ENCODE results near the gene RAMAC.
"Not testable (repeated sequence)": the region's sequence is repeated elsewhere in the genome, so short reads cannot be mapped to it uniquely, and the experiment has no call there.

Gene RAMAC

GRCh38 chr15:82969353-82969752 lies 16.7 kb upstream of the RAMAC start:
- no peak for DNase-seq

GRCh38 chr15:82970078-82970686 lies 15.8 kb upstream of the RAMAC start:
- no peak for DNase-seq

DNA sequence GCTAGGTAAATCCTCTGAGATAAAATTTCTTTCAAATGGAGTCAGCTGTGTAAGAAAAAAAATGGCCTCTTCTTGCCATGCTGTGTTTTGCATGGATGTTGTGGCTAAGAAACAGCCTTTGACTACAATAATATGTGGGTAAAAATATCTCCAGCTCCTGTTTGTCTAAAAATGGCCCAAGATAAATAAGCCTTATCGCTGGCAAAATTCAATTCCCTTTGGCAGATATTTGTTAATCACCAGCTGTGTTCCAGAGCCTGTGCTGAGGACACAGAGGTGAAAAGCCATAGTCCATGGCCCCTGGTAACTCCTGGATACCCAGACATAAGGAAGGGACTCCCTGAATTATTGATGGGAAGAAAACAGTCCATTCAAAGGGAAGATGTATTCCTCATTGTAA lies 15.3 kb upstream of the RAMAC start:
- no peak for DNase-seq

DNA sequence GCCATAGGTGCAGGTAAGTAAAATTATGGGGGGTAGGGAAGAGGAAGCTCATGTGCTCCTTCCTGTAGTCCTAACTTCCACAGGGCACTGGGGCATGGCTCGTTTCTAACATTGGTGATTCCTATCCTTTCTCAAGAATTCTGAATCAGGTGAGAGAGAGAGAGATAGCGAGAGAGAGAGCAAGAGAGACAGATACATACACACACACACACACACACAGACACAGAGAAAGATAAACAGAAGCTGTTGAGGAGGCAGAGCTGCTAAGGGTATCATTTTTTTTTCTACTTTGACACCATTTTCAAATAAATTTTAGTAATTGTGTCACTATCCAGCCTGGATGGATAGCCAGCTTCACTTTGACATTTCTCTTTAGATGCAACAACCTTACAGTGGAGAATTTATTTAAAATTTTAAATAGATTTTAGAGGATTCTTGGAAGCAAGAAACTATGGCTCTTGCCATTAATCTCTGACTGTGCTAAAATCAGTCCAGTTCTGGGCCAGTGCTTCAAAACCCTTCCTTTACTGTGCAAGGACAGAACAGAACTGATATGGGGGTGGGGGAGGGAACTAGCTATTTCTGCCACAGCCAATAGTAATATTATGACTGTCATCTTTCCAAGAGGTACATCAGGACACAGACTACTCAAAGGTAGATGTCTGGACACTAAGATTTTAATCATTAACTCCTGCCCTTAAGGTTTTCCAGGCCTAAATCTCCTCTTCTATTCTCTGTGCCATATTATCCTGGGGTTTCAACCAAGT lies 14.6 kb upstream of the RAMAC start:
- DNase-seq = no peak

DNA sequence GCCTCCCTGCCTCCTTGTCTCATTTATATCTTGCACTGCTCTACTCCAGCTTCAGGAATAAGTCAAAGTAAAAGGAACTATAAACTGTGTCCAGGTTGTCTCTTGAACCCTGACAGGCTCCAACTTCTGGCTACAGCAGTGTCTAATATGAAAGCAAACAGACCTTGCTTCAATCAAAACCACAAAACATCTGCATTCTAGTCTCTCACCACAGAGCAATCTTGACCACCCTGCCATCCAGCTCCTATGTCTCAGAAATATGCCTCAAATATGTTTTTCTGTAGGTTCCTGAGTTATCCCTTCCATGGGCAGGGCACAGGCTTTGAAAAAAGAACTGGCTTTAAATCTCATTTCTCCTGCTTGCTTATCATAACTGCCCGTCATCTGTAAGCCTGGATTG lies 13.0 kb upstream of the RAMAC start:
- DNase-seq = no peak

DNA sequence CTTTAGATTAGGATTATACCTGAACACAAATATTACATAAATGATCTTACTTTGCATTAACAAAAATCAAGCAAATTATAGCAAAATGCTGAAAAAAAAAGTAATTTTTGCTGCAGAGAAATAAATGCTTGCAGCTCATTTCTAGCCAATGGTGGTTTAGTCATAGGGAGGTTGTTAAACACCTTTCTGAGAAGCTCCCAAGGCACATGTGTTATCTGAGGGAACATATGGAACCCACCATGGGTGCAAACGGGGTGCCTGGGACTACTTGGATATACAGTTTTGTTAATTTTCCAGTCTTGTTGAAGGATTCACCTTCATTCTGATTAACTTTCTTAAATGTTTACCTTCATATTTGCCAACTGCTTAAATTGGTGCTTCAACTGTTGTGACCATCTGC lies 8.9 kb upstream of the RAMAC start:
- DNase-seq = no peak

- no peak for DNase-seq
Observed at GRCh38 chr15:82978438-82978837, 7.6 kb upstream of the RAMAC start.

- no peak for DNase-seq
Observed at GRCh38 chr15:82979726-82980125, 6.3 kb upstream of the RAMAC start.

- DNase-seq = no peak
Observed at GRCh38 chr15:82980981-82981380, 5.0 kb upstream of the RAMAC start.

GRCh38 chr15:82986442-82986780 lies 401 bp downstream of the RAMAC start:
- DNase-seq = peak; percentile 31

GRCh38 chr15:82992436-82992998 lies 6.5 kb downstream of the RAMAC start:
- no peak for DNase-seq

GRCh38 chr15:82993144-82993543 lies 7.1 kb downstream of the RAMAC start:
- no peak for DNase-seq

DNA sequence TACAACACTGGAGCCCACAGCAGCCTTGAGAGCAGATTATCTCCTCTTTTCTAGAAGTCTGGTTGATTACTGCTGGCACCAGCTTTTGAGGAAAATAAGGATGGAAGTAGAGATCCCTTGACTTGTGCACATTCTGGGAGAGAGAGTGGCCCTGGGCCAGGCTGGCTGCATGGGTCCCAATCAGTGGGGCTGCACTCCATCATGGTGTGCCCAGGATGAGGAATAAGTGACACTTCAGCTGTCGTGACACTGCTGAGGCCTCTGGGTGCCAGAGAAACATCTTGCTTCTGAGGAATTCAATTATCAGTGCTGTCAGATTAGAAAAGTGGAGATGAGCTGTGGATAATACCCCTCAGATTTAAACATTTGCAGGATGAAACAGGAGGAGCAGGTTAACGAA lies 9.1 kb downstream of the RAMAC start:
- DNase-seq = no peak

DNA sequence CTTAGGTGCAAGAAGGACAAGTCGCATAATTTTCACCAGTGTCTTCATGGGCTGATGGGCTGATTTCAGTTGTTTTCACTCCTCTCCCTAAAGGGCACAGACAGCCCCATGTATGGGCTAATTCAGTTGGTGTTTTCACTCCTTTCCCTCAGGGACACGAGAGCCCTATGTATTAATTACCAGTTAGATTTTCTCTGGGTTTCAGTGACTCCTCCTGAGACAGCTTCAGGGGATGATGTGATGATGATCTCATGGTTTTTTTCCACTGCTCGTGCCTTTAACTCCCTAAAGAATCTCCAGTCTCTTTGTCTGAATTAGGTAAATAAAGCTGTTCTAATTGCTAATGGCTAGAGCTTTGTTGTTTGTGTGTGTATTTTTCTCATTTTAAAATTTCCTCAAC lies 9.9 kb downstream of the RAMAC start:
- DNase-seq = no peak

DNA sequence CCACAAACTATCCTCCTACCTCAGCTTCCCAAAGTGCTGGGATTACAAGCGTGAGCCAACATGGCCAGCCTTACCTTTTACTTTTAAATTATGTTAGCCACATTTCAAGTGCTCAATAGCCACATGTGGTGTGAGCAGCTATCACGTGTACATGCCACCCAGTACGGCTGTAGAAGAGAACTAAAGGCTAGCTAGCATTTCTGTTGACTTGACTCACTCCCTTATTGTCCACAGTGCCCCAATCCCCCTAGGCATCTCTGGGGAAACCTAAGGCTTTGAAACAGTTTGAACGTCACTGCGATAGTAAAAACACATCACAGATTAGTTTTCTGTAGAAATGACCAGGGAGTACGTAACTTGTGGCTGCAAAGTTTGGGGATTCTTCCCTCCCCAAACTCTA lies 13.4 kb downstream of the RAMAC start:
- DNase-seq = no peak

- peak; percentile 35 for DNase-seq
Observed at GRCh38 chr15:82999905-83000671, 14.1 kb downstream of the RAMAC start.

DNA sequence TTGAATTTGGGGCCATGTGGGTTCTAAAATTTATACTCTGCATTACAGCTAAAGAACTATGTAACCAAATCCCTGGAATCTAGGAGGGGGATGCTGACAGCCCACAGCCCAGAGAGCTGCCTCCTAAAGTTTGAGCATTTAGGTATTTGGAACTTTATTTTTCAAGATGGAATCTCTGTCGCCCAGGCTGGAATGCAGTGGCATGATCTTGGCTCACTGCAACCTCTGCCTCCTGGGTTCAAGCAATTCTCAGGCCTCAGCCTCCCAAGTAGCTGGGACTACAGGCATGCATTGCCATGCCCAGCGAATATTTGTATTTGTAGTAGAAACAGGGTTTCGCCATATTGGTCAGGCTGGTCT lies 14.6 kb downstream of the RAMAC start:
- not testable (repeated sequence) for DNase-seq

- peak; percentile 55 for DNase-seq
Observed at GRCh38 chr15:83010709-83011270, 24.8 kb downstream of the RAMAC start.

- DNase-seq = peak; percentile 90
Observed at GRCh38 chr15:83011271-83012075, 25.5 kb downstream of the RAMAC start, which contains the start of gene C15orf40. C15orf40 (minus strand) TSS chr15:83011639; CDS start chr15:83011607, 32 bp downstream.

- DNase-seq = peak; percentile 35
Observed at GRCh38 chr15:83012076-83012426, 26.0 kb downstream of the RAMAC start.

GRCh38 chr15:83012636-83013035 lies 26.6 kb downstream of the RAMAC start:
- DNase-seq = no peak

DNA sequence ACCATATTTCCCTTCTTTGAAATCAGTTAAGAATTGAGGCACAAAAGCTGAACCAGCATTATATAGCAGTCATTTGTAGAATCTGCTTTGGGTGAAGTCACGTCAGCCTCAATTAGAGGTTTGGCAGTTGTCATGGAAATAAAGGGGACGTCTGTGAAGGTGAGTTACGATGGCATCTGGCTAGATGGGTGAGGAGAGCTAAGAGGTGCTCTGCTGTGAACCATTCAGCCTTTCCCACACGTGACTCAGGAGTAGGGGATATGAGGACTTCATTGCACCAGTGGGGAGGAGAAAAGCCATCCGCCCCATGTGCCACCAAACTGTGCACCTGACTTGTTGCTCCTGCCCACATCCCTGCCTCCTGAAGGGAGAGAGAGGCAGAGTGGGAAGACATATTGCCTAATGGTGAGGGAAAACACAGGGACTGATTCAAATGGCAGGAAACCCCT lies 28.2 kb downstream of the RAMAC start:
- no peak for DNase-seq

DNA sequence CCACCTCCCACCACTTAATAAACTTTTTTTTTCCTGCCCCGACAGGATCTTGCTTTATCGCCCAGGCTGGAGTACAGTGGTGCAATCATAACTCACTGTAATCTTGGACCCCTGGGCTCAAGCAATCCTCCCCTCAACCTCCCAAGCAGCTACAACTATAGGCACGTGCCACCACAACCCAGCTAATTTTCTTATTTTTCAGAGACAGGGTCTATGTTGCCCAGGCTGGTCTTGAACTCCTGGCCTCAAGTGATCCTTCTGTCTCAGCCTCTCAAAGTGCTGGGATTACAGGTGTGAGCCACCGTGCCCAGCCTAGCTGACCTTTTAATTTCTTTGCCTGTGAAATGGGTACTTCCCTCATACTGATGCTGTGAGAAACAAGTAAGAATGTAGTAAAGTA lies 29.4 kb downstream of the RAMAC start:
- DNase-seq = no peak
